T-cell (primary cell): Measurements from ENCODE around the gene SEC61B. TPM values are rescaled to one million over a fixed set of nuclear protein-coding genes. Genes with fewer than 3 reads are reported as not detected.

Experiments
- ATAC-seq, 4 experiments: fragments of 200-7000 bp in 3 of 4; fragments of 150-1000 bp in 1 of 4; cut with Tn5 transposase; replicated peaks in 1 of 4; 1 replicate in 3 of 4; 2 replicates in 1 of 4; pipeline ENCODE4 v1.10.0; 2021; ENCODE audit warnings: moderate library complexity in 3 of 4, mild to moderate bottlenecking in 2 of 4, moderate number of reproducible peaks in 1 of 4
- CTCF ChIA-PET, 2 donors: fragments of 300-600 bp; sonication (Branson Sonifier 250); formaldehyde crosslinking; loops; one replicate each; lab custom pipeline; 2022; ENCODE audit warnings: antibody characterized with exemption in 2 of 2; lab: Charles Lee
- POLR2A ChIA-PET, 2 donors: fragments of 300-600 bp; sonication (Branson Sonifier 250); formaldehyde crosslinking; loops; one replicate each; lab custom pipeline; 2022; ENCODE audit warnings: antibody characterized with exemption in 2 of 2; lab: Charles Lee
- DNase-seq, 35 experiments: peaks; one replicate each; pipeline versions ENCODE4 v3.0.0 to v3.0.0-alpha.2; 2013 to 2023
- H3K27ac ChIP-seq: one replicate; pipeline ENCODE4 v1.5.1; 2013; ENCODE audit warnings: low read length
- H3K27me3 ChIP-seq, 2 experiments: replicated peaks in 1 of 2; 1 replicate in 1 of 2; 2 replicates in 1 of 2; pipeline versions ENCODE4 v1.6.1 to v1.7.0; 2013; ENCODE audit warnings: low read length in 1 of 2, mixed read lengths in 1 of 2; ENCODE audit not compliant: control insufficient read depth in 2 of 2, insufficient read depth in 2 of 2; ENCODE audit errors: extremely low read depth in 1 of 2
- H3K36me3 ChIP-seq, 2 donors: 1 replicate in 1 of 2; 2 replicates in 1 of 2; pipeline versions ENCODE4 v1.6.1 to v1.7.0; 2013; ENCODE audit warnings: low read length in 1 of 2; ENCODE audit not compliant: control insufficient read depth in 2 of 2, insufficient read depth in 1 of 2; ENCODE audit errors: extremely low read depth in 1 of 2
- H3K4me1 ChIP-seq, 2 experiments: 1 replicate in 1 of 2; 2 replicates in 1 of 2; pipeline versions ENCODE4 v1.6.1 to v1.7.0; 2013; ENCODE audit warnings: low read length in 2 of 2, mixed read lengths in 1 of 2; ENCODE audit not compliant: insufficient read depth in 2 of 2, control insufficient read depth in 1 of 2; ENCODE audit errors: extremely low read depth in 1 of 2
- H3K4me3 ChIP-seq, 2 donors: 1 replicate in 1 of 2; 2 replicates in 1 of 2; pipeline versions ENCODE4 v1.5.1 to v1.7.0; 2013; ENCODE audit warnings: mild to moderate bottlenecking in 2 of 2, low read length in 1 of 2, moderate library complexity in 1 of 2; ENCODE audit not compliant: control insufficient read depth in 1 of 2; ENCODE audit errors: extremely low read depth in 1 of 2
- H3K9me3 ChIP-seq: 2 replicates; pipeline ENCODE4 v1.7.0; 2013
- H3K27ac Mint-ChIP-seq, 2 donors: one replicate each; pipeline ENCODE4 v1.8.0; 2020 to 2021; ENCODE audit warnings: mild to moderate bottlenecking in 2 of 2, mixed read lengths in 2 of 2
- H3K27me3 Mint-ChIP-seq, 2 donors: one replicate each; pipeline ENCODE4 v1.8.0; 2021 to 2022; ENCODE audit warnings: mixed read lengths in 2 of 2
- H3K36me3 Mint-ChIP-seq: one replicate; pipeline ENCODE4 v1.8.0; 2021; ENCODE audit warnings: mixed read lengths
- H3K4me1 Mint-ChIP-seq, 3 donors: one replicate each; pipeline ENCODE4 v1.8.0; 2020 to 2022; ENCODE audit warnings: mixed read lengths in 3 of 3, mild to moderate bottlenecking in 1 of 3
- H3K4me3 Mint-ChIP-seq, 3 donors: one replicate each; pipeline ENCODE4 v1.8.0; 2020 to 2022; ENCODE audit warnings: mild to moderate bottlenecking in 3 of 3, mixed read lengths in 3 of 3, moderate library complexity in 3 of 3
- H3K9me3 Mint-ChIP-seq, 3 donors: one replicate each; pipeline ENCODE4 v1.8.0; 2020 to 2022; ENCODE audit warnings: mixed read lengths in 3 of 3
- WGBS: methylation state at CpG from one replicate; pipeline ENCODE4 v1.1.5; 2013; ENCODE audit warnings: missing lambda C conversion rate; ENCODE audit not compliant: insufficient coverage; 5-methylcytosine and 5-hydroxymethylcytosine counted together
- total RNA-seq, 35 experiments: library from RNA in 6 of 35; stranded (reverse) in 6 of 35; fragments of 120-200 nt in 1 of 35; gene quantifications; one replicate each; pipeline versions ENCODE4 v1.2.1 to v1.2.4 and lab custom pipeline; 2013 to 2026

SEC61B gene
- total RNA-seq, 5 donors from 2014 or later (not counting 1 experiment from before 2014, with no cell fraction given): 54.9 to 91.5 (median 84.0) TPM

DNA sequence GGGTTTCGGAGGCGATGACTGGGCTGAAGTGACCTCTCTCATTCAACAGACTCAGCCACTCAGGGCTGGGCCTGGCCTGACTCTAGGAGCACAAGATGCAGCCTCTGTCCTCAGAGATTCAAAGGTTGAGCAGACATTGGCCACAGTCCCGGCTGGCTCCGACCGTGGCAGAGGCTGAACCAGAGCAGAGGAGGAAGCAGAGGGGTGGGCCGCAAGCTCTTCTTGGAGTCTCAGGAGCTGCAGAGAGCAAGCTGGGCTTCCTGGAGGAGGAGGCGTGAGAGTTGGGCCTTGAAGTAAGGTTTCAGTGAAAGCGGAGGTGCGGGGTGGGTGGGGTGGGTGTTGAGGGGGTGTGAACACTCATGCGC, 38.0 kb upstream of the SEC61B start:
- H3K27me3 ChIP-seq: peaks cover 0 to 1% of the 10 kb centered on the region in 2 experiments
- DNase-seq (no peak), ATAC-seq (no peak)
- Mint-ChIP-seq H3K27ac (no peak overlapping the region), H3K27me3 (peaks cover under 1 to 6% of the 10 kb centered on the region in 2 donors), H3K4me1 (peaks cover 14 to 29% (median 19%) of the 10 kb centered on the region in 3 donors), H3K4me3 (peak overlapping the region in 1 of 3 donors; percentile 49), H3K9me3 (no peaks in the 10 kb centered on the region), H3K36me3 (no peaks in the 10 kb centered on the region)
- H3K4me1 ChIP-seq: peaks cover 0 to 14% of the 10 kb centered on the region in 2 experiments
- ChIA-PET CTCF (interaction anchor here (0.6 to 1.4 kb wide), 13 partner anchors 10 to 1359 kb away, joined by 3 to 10 read pairs (median 4); no protein-coding TSS in a partner anchor), POLR2A (no interaction called here)
- H3K9me3 ChIP-seq: no peaks in the 10 kb centered on the region
- no peak overlapping the region for H3K4me3 ChIP-seq
- 48% methylated on average over 5 of the region's 10 CpGs for WGBS
- no peak overlapping the region for H3K27ac ChIP-seq
- no peaks in the 10 kb centered on the region for H3K36me3 ChIP-seq

DNA sequence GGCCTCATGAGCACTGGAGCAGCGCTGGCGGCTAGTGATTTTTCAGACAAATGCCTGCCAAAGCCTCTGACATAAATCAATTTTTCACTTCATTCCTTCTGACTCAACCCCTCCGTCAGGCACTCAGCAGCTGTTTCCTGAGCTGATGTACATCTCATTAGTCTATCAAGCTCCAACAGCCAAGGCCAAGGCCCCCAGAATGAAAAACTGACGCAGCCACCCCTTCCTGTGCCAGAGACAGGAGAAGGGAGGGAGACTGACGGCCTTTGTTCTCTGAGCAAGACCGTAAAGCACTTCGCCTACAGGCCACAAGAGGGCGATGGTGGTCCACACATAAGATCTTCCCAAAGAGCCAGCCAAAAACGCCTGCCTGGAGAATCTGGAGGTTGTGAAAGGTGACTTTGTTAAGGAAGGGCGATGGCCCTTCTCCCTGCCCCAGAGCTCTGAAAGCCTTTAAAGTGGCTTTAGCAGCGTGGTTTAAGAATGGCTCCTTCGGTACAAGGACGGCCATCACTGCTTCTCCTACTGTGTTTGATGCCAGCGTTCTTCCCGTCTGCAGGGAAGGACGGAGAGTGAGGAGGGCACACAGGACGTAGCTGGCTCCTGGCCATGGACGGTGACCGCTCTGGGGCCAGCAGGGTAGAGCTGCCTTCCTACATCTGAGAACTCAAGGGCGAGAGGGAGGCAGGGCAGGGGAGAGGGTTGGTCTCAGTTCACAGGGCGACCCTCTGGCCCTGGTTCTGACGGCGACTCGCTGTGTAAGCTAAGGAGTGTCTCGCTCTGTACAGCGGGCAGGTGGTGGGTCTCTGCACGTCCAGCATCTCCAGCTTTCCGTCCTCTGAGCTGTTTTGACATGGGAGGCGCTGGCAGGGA, 37.4 kb upstream of the SEC61B start:
- Histone ChIP-seq H3K4me3 (peak overlapping the region in 1 of 2 donors; percentile 1), H3K27me3 (peaks cover 0 to 5% of the 10 kb centered on the region in 2 experiments), H3K4me1 (peaks cover 0 to 14% of the 10 kb centered on the region in 2 experiments), H3K9me3 (no peaks in the 10 kb centered on the region), H3K27ac (no peak overlapping the region), H3K36me3 (no peaks in the 10 kb centered on the region)
- Mint-ChIP-seq H3K27ac (peak overlapping the region in 1 of 2 donors; percentile 50), H3K36me3 (no peaks in the 10 kb centered on the region), H3K27me3 (peaks cover 6% of the 10 kb centered on the region in 2 donors), H3K9me3 (no peaks in the 10 kb centered on the region), H3K4me1 (peaks cover 14 to 29% (median 19%) of the 10 kb centered on the region in 3 donors), H3K4me3 (peak overlapping the region; percentile 17 to 54 (median 49))
- WGBS: 55% methylated on average over 23 of the region's 29 CpGs
- DNase-seq (peak; percentile 53 to 89 (median 69)), ATAC-seq (peak; percentile 85 to 89 (median 86))
- CTCF ChIA-PET: interaction anchor here (0.5 to 1.4 kb wide), 28 partner anchors 9 to 1412 kb away, joined by 3 to 10 read pairs (median 4); no protein-coding TSS in a partner anchor
- POLR2A ChIA-PET: no interaction called here

DNA sequence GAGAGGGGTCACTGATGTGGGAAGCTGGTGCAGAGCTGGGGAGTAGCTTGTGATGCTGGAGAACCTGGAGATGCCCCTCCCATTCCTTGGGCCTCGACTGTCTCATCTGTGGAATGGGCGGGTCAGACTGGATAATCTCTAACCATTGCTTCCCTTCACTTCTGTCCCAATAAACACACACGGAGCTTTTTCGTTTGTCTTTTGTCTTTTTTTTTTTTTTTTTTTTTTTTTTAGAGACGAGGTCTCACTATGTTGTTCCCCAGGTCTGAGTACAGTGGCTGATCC, 36.8 kb upstream of the SEC61B start:
- ChIA-PET POLR2A (no interaction called here), CTCF (interaction anchor here (0.5 to 1.4 kb wide), 25 partner anchors 8 to 1411 kb away, joined by 3 to 7 read pairs (median 4); no protein-coding TSS in a partner anchor)
- Histone ChIP-seq H3K27me3 (peaks cover 0 to 5% of the 10 kb centered on the region in 2 experiments), H3K4me1 (peaks cover 0 to 14% of the 10 kb centered on the region in 2 experiments), H3K4me3 (no peak overlapping the region), H3K36me3 (no peaks in the 10 kb centered on the region), H3K9me3 (no peaks in the 10 kb centered on the region), H3K27ac (no peak overlapping the region)
- Mint-ChIP-seq H3K27me3 (peaks cover 6 to 7% of the 10 kb centered on the region in 2 donors), H3K9me3 (no peaks in the 10 kb centered on the region), H3K27ac (no peak overlapping the region), H3K4me1 (peaks cover 14 to 29% (median 19%) of the 10 kb centered on the region in 3 donors), H3K36me3 (no peaks in the 10 kb centered on the region), H3K4me3 (peak overlapping the region in 1 of 3 donors; percentile 49)
- DNase-seq (no peak), ATAC-seq (no peak)
- WGBS: 100% methylated on average over 2 of the region's 5 CpGs

DNA sequence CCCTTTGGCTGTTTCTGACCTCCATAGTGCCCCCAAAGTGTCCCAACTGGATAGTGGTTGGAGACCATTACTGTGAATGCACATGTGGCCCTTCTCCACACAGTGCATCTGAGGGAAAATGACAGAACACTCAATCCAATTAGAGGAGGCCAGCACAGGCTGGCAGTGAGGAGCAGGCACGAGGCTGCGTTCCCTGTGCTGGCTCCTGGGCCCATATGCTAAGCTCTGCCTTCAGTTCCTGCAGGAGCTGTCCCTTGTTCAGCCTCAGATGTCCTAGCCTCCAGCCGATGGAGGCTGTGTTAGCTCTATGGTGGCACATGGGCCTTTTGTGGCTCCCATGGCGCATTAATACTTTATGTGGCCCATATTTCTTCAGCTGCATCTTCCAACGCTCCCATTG, 36.1 kb upstream of the SEC61B start:
- ChIA-PET POLR2A (no interaction called here), CTCF (interaction anchor here (0.6 to 0.7 kb wide), 4 partner anchors 13 to 1135 kb away, joined by 3 to 7 read pairs (median 4); no protein-coding TSS in a partner anchor)
- Histone ChIP-seq H3K9me3 (no peaks in the 10 kb centered on the region), H3K27ac (no peak overlapping the region), H3K27me3 (peaks cover 0 to 7% of the 10 kb centered on the region in 2 experiments), H3K4me1 (peaks cover 0 to 14% of the 10 kb centered on the region in 2 experiments), H3K36me3 (no peaks in the 10 kb centered on the region), H3K4me3 (no peak overlapping the region)
- H3K27ac Mint-ChIP-seq: no peak overlapping the region
- ATAC-seq: no peak
- no peak overlapping the region for H3K4me3 Mint-ChIP-seq
- H3K36me3 Mint-ChIP-seq: no peaks in the 10 kb centered on the region
- no peaks in the 10 kb centered on the region for H3K9me3 Mint-ChIP-seq
- peaks cover 14 to 28% (median 19%) of the 10 kb centered on the region in 3 donors for H3K4me1 Mint-ChIP-seq
- DNase-seq: no peak
- H3K27me3 Mint-ChIP-seq: peaks cover 6 to 7% of the 10 kb centered on the region in 2 donors
- 86% methylated on average over 3 of the region's 5 CpGs for WGBS

DNA sequence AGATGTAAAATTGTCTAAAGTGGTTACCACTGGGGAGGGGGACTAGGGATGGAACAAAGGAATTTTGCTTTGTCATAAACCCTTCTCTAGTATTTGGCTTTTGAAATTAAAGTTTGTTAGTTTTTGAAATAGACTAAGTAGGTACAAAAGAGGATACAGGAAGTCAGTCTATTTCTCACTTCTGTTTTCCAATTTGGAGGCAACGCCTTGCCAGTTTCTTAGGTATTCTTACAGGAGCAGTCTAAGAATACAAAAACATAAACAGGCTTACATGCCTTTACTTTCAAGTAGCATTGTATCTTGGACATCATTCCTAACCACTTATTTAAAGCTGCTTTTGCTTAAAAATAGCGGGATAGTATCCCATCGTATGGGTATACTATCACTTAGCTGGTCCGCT, 34.8 kb upstream of the SEC61B start:
- H3K27me3 ChIP-seq: peaks cover 0 to 7% of the 10 kb centered on the region in 2 experiments
- no CpG with 5 or more reads among the region's 4 CpGs for WGBS
- ATAC-seq (no peak), DNase-seq (no peak)
- H3K9me3 ChIP-seq: no peaks in the 10 kb centered on the region
- H3K4me1 ChIP-seq: peaks cover 0 to 14% of the 10 kb centered on the region in 2 experiments
- H3K36me3 ChIP-seq: no peaks in the 10 kb centered on the region
- Mint-ChIP-seq H3K36me3 (no peaks in the 10 kb centered on the region), H3K4me1 (peaks cover 7 to 17% (median 10%) of the 10 kb centered on the region in 3 donors), H3K9me3 (no peaks in the 10 kb centered on the region), H3K4me3 (no peak overlapping the region), H3K27ac (no peak overlapping the region), H3K27me3 (peaks cover 7 to 8% of the 10 kb centered on the region in 2 donors)
- H3K4me3 ChIP-seq: no peak overlapping the region
- POLR2A ChIA-PET: no interaction called here
- CTCF ChIA-PET: interaction anchor here in 1 of 2 donors (1.0 kb wide), 1 partner anchor 23 kb away, joined by 3 read pairs; no protein-coding TSS in a partner anchor
- no peak overlapping the region for H3K27ac ChIP-seq

DNA sequence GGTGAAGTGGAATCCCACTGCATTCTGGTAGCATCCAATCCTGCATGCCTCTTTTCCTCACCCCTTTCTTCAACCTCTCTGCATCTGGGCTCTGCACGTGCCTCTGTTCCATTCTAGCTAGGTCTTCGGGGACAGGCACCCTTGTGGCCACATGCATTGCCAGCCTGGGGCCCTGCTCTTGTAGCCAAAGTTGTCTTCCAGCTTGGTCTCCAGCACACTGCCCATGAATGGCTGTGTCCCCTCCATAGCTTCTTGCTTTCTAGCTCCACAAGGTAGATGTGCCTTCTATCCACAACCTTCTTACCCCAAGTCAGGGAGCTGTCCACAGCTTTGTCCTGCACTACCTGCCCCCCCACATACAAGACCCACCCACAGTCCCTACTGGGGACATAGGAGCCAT, 32.9 kb upstream of the SEC61B start:
- ATAC-seq: no peak
- no peak overlapping the region for H3K4me3 Mint-ChIP-seq
- H3K4me1 ChIP-seq: peaks cover 0 to 10% of the 10 kb centered on the region in 2 experiments
- H3K27ac ChIP-seq: no peak overlapping the region
- H3K4me3 ChIP-seq: no peak overlapping the region
- no peaks in the 10 kb centered on the region for H3K9me3 Mint-ChIP-seq
- 79% methylated on average over 2 of the region's 2 CpGs for WGBS
- POLR2A ChIA-PET: interaction anchor here in 1 of 2 donors (0.5 kb wide), 1 partner anchor 86 kb away, joined by 3 read pairs; no protein-coding TSS in a partner anchor
- no peak for DNase-seq
- no peaks in the 10 kb centered on the region for H3K36me3 ChIP-seq
- CTCF ChIA-PET: interaction anchor here (0.7 to 1.1 kb wide), 2 partner anchors 25 to 28 kb away, joined by 3 to 4 read pairs; no protein-coding TSS in a partner anchor
- peaks cover 0 to 7% of the 10 kb centered on the region in 2 experiments for H3K27me3 ChIP-seq
- peaks cover 8 to 17% (median 16%) of the 10 kb centered on the region in 3 donors for H3K4me1 Mint-ChIP-seq
- H3K36me3 Mint-ChIP-seq: no peaks in the 10 kb centered on the region
- no peaks in the 10 kb centered on the region for H3K9me3 ChIP-seq
- no peak overlapping the region for H3K27ac Mint-ChIP-seq
- H3K27me3 Mint-ChIP-seq: peaks cover 7 to 10% of the 10 kb centered on the region in 2 donors
